CD8-positive, alpha-beta memory T cell (primary cell): Measurements from ENCODE around the gene OR5H2. TPM values are rescaled to one million over a fixed set of nuclear protein-coding genes. Genes with fewer than 3 reads are reported as not detected.

Source experiments
- CTCF ChIA-PET: fragments of 350-600 bp; sonication (Branson Sonifier 250); formaldehyde crosslinking; loops from one replicate; lab custom pipeline; 2021; ENCODE audit warnings: antibody characterized with exemption; lab: Charles Lee
- POLR2A ChIA-PET: fragments of 350-600 bp; sonication (Branson Sonifier 250); formaldehyde crosslinking; loops from one replicate; lab custom pipeline; 2021; ENCODE audit warnings: antibody characterized with exemption; lab: Charles Lee
- DNase-seq, 5 donors: peaks; one replicate each; pipeline versions ENCODE4 v3.0.0 to v3.0.0-alpha.2; 2020 to 2022; ENCODE audit warnings: mixed read lengths in 1 of 5
- H3K27ac ChIP-seq: one replicate; pipeline ENCODE4 v1.7.0; 2013; ENCODE audit warnings: low read depth, mild to moderate bottlenecking, low read length, moderate library complexity
- H3K27me3 ChIP-seq: 2 replicates; pipeline ENCODE4 v1.7.0; 2013; ENCODE audit warnings: low read length, mild to moderate bottlenecking; ENCODE audit not compliant: insufficient read depth, poor library complexity, severe bottlenecking
- H3K36me3 ChIP-seq: 2 replicates; pipeline ENCODE4 v1.7.0; 2013; ENCODE audit warnings: mild to moderate bottlenecking, low read length, moderate library complexity; ENCODE audit not compliant: insufficient read depth
- H3K4me1 ChIP-seq: 2 replicates; pipeline ENCODE4 v1.7.0; 2013; ENCODE audit warnings: mild to moderate bottlenecking, low read length, moderate library complexity; ENCODE audit not compliant: insufficient read depth
- H3K4me3 ChIP-seq: 2 replicates; pipeline ENCODE4 v1.7.0; 2013; ENCODE audit warnings: mild to moderate bottlenecking, low read length
- H3K9me3 ChIP-seq: 2 replicates; pipeline ENCODE4 v1.7.0; 2013; ENCODE audit warnings: mild to moderate bottlenecking, low read length
- H3K27ac Mint-ChIP-seq, 8 donors: one replicate each; pipeline ENCODE4 v1.8.0; 2020 to 2021; ENCODE audit warnings: mixed read lengths in 8 of 8, mild to moderate bottlenecking in 6 of 8, inconsistent platforms in 3 of 8, moderate library complexity in 3 of 8
- H3K27me3 Mint-ChIP-seq, 2 donors: one replicate each; pipeline ENCODE4 v1.8.0; 2020 to 2021; ENCODE audit warnings: mixed read lengths in 2 of 2, mild to moderate bottlenecking in 1 of 2, moderate library complexity in 1 of 2
- H3K36me3 Mint-ChIP-seq, 3 donors: one replicate each; pipeline ENCODE4 v1.8.0; 2020 to 2021; ENCODE audit warnings: mixed read lengths in 3 of 3, inconsistent platforms in 1 of 3, mild to moderate bottlenecking in 1 of 3
- H3K4me1 Mint-ChIP-seq, 3 donors: one replicate each; pipeline ENCODE4 v1.8.0; 2020 to 2021; ENCODE audit warnings: mixed read lengths in 3 of 3, inconsistent platforms in 1 of 3, mild to moderate bottlenecking in 1 of 3
- H3K4me3 Mint-ChIP-seq, 7 donors: one replicate each; pipeline ENCODE4 v1.8.0; 2020 to 2021; ENCODE audit warnings: mixed read lengths in 7 of 7, mild to moderate bottlenecking in 6 of 7, moderate library complexity in 4 of 7, inconsistent platforms in 2 of 7
- H3K9me3 Mint-ChIP-seq, 5 donors: one replicate each; pipeline ENCODE4 v1.8.0; 2020 to 2022; ENCODE audit warnings: mixed read lengths in 5 of 5, mild to moderate bottlenecking in 3 of 5, moderate library complexity in 2 of 5, inconsistent platforms in 1 of 5
- polyA plus RNA-seq: library from polyadenylated mRNA; unstranded; fragments of 300-500 nt; fragmentation: Illumina TruSeq; gene quantifications from one replicate; pipeline ENCODE4 v1.2.3, GENCODE V29; 2021
- total RNA-seq, 2 experiments: library from RNA; stranded (reverse); gene quantifications; one replicate each; pipeline ENCODE4 v1.2.3, GENCODE V29; 2021

OR5H2 gene
- total and polyA plus RNA-seq, 3 experiments from 2014 or later = not detected

DNA sequence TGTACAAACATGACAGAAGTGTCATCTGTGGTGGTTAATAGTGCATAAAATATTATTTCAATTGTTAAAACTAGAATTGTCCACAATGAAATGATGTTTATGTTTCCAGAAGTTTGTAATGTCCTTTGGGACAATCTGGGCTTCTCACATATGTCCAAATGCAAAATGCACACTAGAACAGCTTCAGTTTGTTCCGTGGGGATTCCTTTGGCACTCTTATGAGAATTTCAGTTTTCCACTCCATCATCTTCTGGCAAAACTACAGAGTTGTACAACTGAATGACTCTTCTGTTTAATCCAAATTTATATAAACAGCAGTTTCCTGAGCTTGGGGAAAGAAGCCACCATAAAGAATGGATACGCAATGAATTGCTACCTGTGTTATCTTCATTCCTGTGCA is 20.3 kb upstream of the OR5H2 start:
- CTCF ChIA-PET = no interaction called here
- Mint-ChIP-seq H3K9me3 (peaks cover 0 to 10% (median 2%) of the 10 kb centered on the region in 5 donors), H3K4me3 (no peak overlapping the region), H3K27me3 (peaks cover 0 to 3% of the 10 kb centered on the region in 2 donors), H3K36me3 (no peaks in the 10 kb centered on the region), H3K4me1 (no peaks in the 10 kb centered on the region), H3K27ac (no peak overlapping the region)
- H3K4me3 ChIP-seq = no peak overlapping the region
- POLR2A ChIA-PET = no interaction called here
- DNase-seq = no peak
- no peaks in the 10 kb centered on the region for H3K27me3 ChIP-seq
- H3K27ac ChIP-seq = no peak overlapping the region
- H3K36me3 ChIP-seq = no peaks in the 10 kb centered on the region
- no peaks in the 10 kb centered on the region for H3K9me3 ChIP-seq
- H3K4me1 ChIP-seq = no peaks in the 10 kb centered on the region

DNA sequence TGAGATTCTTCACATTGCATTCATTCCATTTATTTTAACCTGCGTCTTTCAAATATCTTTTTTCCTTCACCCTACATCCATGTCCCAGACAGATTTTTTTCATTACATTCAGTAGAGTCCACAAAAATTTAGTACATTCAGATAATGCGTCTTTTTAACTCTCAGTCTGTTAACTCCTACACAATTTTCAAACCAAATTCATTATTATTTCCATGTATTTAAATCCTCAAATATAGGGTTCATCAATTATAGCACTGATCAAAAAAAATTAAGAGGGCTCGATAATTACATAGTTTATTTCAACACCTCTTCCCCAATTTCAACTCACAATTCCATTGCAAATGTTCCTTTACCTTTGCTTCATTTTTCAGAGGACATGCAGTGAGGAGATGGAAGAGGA is 18.4 kb upstream of the OR5H2 start, which contains the start of gene OR5H6:
TSS of gene OR5H6 (plus strand) at position 301 of the 400 bp plus-strand sequence. CDS start at position 390, 89 bp downstream.
- CTCF ChIA-PET = no interaction called here
- Mint-ChIP-seq H3K27ac (no peak within 1 kb of the TSS), H3K4me3 (no peak within 1 kb of the TSS), H3K36me3 (no peaks in the 10 kb centered on the region), H3K4me1 (no peaks in the 10 kb centered on the region), H3K27me3 (peaks cover 0 to 7% of the 10 kb centered on the region in 2 donors), H3K9me3 (peaks cover 1 to 15% (median 3%) of the 10 kb centered on the region in 5 donors)
- POLR2A ChIA-PET = no interaction called here
- Histone ChIP-seq H3K4me1 (no peaks in the 10 kb centered on the region), H3K27me3 (no peaks in the 10 kb centered on the region), H3K9me3 (no peaks in the 10 kb centered on the region), H3K27ac (no peak within 1 kb of the TSS), H3K36me3 (no peaks in the 10 kb centered on the region), H3K4me3 (no peak within 1 kb of the TSS)
- no peak for DNase-seq

DNA sequence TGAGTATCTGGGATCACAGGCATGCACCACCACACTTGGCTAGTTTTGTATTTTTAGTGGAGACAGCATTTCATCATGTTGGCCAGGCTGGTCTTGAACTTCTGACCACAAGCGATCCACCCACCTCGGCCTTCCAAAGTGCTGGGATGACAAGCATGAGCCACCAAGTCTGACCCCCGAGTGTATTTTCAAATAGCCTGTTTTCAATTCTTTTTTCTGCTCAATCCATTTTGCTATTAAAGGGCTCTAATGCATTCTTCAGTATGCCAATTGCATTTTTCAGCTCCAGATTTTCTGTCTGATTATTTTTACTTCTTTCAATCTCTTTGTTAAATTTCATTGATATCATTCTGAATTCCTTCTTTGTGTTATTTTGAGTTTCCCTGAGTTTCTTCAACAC is 12.5 kb upstream of the OR5H2 start:
- Mint-ChIP-seq H3K36me3 (peaks cover 0 to 19% (median 0%) of the 10 kb centered on the region in 3 donors), H3K9me3 (peaks cover 17 to 26% (median 25%) of the 10 kb centered on the region in 5 donors), H3K4me3 (no peak overlapping the region), H3K4me1 (no peaks in the 10 kb centered on the region), H3K27ac (no peak overlapping the region), H3K27me3 (peaks cover 9 to 24% of the 10 kb centered on the region in 2 donors)
- Histone ChIP-seq H3K9me3 (no peaks in the 10 kb centered on the region), H3K4me3 (no peak overlapping the region), H3K27me3 (no peaks in the 10 kb centered on the region), H3K36me3 (no peaks in the 10 kb centered on the region), H3K4me1 (no peaks in the 10 kb centered on the region), H3K27ac (no peak overlapping the region)
- ChIA-PET POLR2A (no interaction called here), CTCF (no interaction called here)
- no peak for DNase-seq

DNA sequence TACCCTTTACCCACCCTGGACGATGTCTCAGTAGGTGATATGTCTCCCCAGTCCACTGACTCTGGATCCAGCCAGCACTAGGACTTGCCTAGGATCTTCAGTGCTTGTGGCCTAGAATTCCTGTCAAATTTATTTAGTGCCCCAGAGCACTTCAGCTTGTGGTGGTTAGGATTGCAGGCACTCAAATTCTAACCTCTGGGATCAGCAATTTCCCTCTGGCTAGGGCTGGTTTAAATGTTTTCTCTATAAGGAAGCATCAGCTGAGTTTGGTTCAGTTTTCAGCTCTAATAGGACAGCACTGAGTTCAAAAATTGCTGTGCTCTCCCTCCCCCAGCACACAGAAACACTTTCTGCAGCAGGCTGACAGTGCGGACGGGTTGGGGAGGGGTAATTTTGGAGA is 10.2 kb upstream of the OR5H2 start:
- no peak overlapping the region for H3K27ac ChIP-seq
- no peaks in the 10 kb centered on the region for H3K4me1 ChIP-seq
- POLR2A ChIA-PET = no interaction called here
- CTCF ChIA-PET = no interaction called here
- no peak for DNase-seq
- Mint-ChIP-seq H3K4me1 (no peaks in the 10 kb centered on the region), H3K9me3 (peaks cover 17 to 26% (median 25%) of the 10 kb centered on the region in 5 donors), H3K4me3 (no peak overlapping the region), H3K36me3 (peaks cover 0 to 23% (median 0%) of the 10 kb centered on the region in 3 donors), H3K27me3 (peaks cover 10 to 24% of the 10 kb centered on the region in 2 donors), H3K27ac (no peak overlapping the region)
- no peaks in the 10 kb centered on the region for H3K27me3 ChIP-seq
- no peak overlapping the region for H3K4me3 ChIP-seq
- no peaks in the 10 kb centered on the region for H3K9me3 ChIP-seq
- no peaks in the 10 kb centered on the region for H3K36me3 ChIP-seq

DNA sequence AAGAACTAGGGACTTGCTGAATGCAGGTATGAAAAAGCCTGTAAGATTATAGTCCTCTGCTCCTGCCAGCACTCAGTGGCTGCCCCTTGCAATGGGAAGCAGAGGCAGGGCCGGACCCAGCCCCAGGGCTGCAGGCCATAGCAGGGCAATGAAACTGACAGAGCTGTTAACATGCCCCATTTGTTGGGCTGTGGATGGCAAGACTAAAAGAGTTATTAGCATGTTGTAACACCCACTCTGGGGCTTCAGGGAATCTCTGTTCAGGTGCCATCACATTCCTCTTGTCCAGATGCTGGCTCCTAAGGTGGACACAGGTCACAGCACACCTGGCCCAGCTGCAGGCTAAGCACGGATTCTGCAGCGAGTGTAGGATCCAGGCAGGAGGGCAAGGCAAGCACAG is 7.4 kb upstream of the OR5H2 start:
- H3K9me3 Mint-ChIP-seq = peaks cover 8 to 13% (median 12%) of the 10 kb centered on the region in 5 donors
- Histone ChIP-seq H3K36me3 (no peaks in the 10 kb centered on the region), H3K4me1 (no peaks in the 10 kb centered on the region), H3K27me3 (no peaks in the 10 kb centered on the region), H3K27ac (no peak overlapping the region), H3K9me3 (no peaks in the 10 kb centered on the region), H3K4me3 (no peak overlapping the region)
- CTCF ChIA-PET = no interaction called here
- peaks cover 0 to 16% (median 0%) of the 10 kb centered on the region in 3 donors for H3K36me3 Mint-ChIP-seq
- H3K27ac Mint-ChIP-seq = no peak overlapping the region
- POLR2A ChIA-PET = no interaction called here
- no peak for DNase-seq
- H3K4me3 Mint-ChIP-seq = no peak overlapping the region
- peaks cover 8 to 17% of the 10 kb centered on the region in 2 donors for H3K27me3 Mint-ChIP-seq
- H3K4me1 Mint-ChIP-seq = peaks cover 6 to 11% (median 10%) of the 10 kb centered on the region in 3 donors

DNA sequence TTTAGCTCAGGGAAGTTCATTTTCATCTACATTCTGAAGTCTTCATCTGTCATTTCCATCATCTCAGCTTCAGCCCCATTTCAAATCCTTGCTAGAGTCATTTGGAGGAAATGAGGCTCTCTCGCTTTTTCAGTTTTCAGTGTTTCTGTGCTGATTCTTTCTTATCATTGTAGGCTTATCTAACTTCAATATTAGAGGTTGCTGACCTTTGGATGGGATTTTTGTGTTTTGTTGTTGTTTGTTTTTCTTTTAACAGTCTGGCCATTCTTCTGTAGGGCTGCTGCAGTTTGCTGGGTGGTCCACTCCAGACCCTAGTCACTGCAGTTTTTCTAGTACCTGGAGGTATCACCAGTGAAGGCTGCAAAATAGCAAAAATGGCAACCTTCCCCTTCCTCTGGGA is 8.6 kb downstream of the OR5H2 start:
- no peaks in the 10 kb centered on the region for H3K36me3 Mint-ChIP-seq
- no peak for DNase-seq
- Histone ChIP-seq H3K9me3 (no peaks in the 10 kb centered on the region), H3K4me3 (no peak overlapping the region), H3K27me3 (no peaks in the 10 kb centered on the region), H3K4me1 (no peaks in the 10 kb centered on the region), H3K27ac (no peak overlapping the region), H3K36me3 (no peaks in the 10 kb centered on the region)
- ChIA-PET POLR2A (interaction anchor here (0.6 kb wide), 1 partner anchor 242 kb away, joined by 3 read pairs; no protein-coding TSS in a partner anchor), CTCF (no interaction called here)
- no peaks in the 10 kb centered on the region for H3K9me3 Mint-ChIP-seq
- no peak overlapping the region for H3K4me3 Mint-ChIP-seq
- no peaks in the 10 kb centered on the region for H3K4me1 Mint-ChIP-seq
- no peak overlapping the region for H3K27ac Mint-ChIP-seq
- peaks cover 11 to 22% of the 10 kb centered on the region in 2 donors for H3K27me3 Mint-ChIP-seq

DNA sequence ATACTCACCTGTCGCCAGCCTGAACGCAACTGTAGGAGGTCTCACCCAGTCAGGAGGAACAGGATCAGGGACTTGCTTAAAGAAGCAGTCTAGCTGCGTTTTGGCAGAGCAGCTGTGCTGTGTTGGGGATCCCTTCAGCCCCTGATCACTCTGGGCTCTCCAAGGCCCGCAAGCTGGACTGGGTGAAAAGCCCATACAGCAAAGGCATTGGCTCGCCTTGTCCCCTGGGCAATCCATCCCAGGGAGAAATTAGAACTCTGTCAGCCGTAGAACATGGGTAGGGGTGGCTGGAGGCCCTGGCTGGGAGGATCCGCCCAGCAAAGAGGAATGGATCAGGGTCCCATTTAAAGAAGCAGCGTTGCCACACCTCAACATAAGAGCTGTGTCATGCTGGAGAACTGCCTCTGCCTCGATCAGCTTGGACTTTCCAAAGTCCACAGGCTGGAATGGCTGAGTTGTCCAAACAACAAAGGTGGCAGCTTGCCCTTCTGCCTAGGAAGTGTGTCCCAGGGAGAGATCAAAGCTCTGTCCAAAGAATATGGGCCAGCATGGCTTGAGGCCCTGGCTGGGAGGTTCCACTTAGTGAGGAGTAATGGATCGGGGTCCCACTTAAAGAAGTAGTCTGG is 9.1 kb downstream of the OR5H2 start:
- H3K27ac ChIP-seq = no peak overlapping the region
- H3K4me3 ChIP-seq = no peak overlapping the region
- no peaks in the 10 kb centered on the region for H3K9me3 Mint-ChIP-seq
- POLR2A ChIA-PET = no interaction called here
- no peak overlapping the region for H3K27ac Mint-ChIP-seq
- CTCF ChIA-PET = interaction anchor here (1.4 kb wide), 1 partner anchor 15 kb away, joined by 4 read pairs; no protein-coding TSS in a partner anchor
- no peak overlapping the region for H3K4me3 Mint-ChIP-seq
- no peak for DNase-seq
- H3K27me3 Mint-ChIP-seq = peaks cover 13 to 22% of the 10 kb centered on the region in 2 donors
- no peaks in the 10 kb centered on the region for H3K27me3 ChIP-seq
- no peaks in the 10 kb centered on the region for H3K4me1 ChIP-seq
- H3K9me3 ChIP-seq = no peaks in the 10 kb centered on the region
- H3K36me3 ChIP-seq = no peaks in the 10 kb centered on the region
- no peaks in the 10 kb centered on the region for H3K36me3 Mint-ChIP-seq
- H3K4me1 Mint-ChIP-seq = no peaks in the 10 kb centered on the region

DNA sequence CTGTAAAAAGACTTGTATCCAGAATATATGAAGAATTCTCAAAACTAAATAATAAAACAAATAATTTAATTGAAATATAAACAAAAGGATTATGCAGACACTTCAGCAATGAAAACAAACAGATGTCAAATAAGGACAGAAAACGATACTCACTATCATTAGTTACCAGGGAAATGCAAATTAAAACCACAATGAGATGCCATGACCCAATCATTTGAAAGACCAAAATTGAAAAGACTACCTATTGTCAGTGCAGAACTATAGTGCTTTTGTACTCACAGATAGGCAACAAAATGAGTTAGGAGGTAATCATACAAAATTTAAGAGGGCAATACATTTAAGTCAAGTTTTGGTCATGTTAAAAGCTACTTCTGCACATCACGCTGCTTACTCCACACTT is 39.8 kb downstream of the OR5H2 start:
- Mint-ChIP-seq H3K27ac (no peak overlapping the region), H3K9me3 (no peaks in the 10 kb centered on the region), H3K4me1 (no peaks in the 10 kb centered on the region), H3K27me3 (no peaks in the 10 kb centered on the region), H3K4me3 (no peak overlapping the region), H3K36me3 (no peaks in the 10 kb centered on the region)
- POLR2A ChIA-PET = no interaction called here
- CTCF ChIA-PET = no interaction called here
- H3K9me3 ChIP-seq = no peaks in the 10 kb centered on the region
- H3K27me3 ChIP-seq = no peaks in the 10 kb centered on the region
- no peaks in the 10 kb centered on the region for H3K4me1 ChIP-seq
- no peak for DNase-seq
- no peak overlapping the region for H3K27ac ChIP-seq
- no peaks in the 10 kb centered on the region for H3K36me3 ChIP-seq
- no peak overlapping the region for H3K4me3 ChIP-seq
